OCI-LY7 (cell line): ENCODE results near the gene OXA1L. TPM values are rescaled to one million over a fixed set of nuclear protein-coding genes. Genes with fewer than 3 reads are reported as not detected.

Experiments used
- BruUV-seq: library from RNA; stranded (reverse); fragments of 400-500 nt; replicated peaks from 2 replicates; lab custom pipeline; 2021; lab: Mats Ljungman, UMichigan
- CTCF ChIA-PET: fragments of 300-600 bp; sonication (Branson Sonifier 250); formaldehyde crosslinking; loops from one replicate; lab custom pipeline; 2022; ENCODE audit warnings: antibody characterized with exemption; ENCODE audit not compliant: unreplicated experiment; lab: Charles Lee
- POLR2A ChIA-PET: fragments of 300-600 bp; sonication (Branson Sonifier 250); formaldehyde crosslinking; loops from one replicate; lab custom pipeline; 2022; ENCODE audit warnings: antibody characterized with exemption; lab: Charles Lee
- DNase-seq: peaks from one replicate; pipeline ENCODE4 v3.0.0-alpha.2; 2015; ENCODE audit warnings: low spot score
- H2AFZ ChIP-seq: fragments of 200-600 bp; sonication (generic), shearing (Covaris generic); 2 replicates; pipeline ENCODE4 v1.6.1; 2014; ENCODE audit warnings: mild to moderate bottlenecking, antibody characterized with exemption, low read length, moderate library complexity
- H3K27ac ChIP-seq: fragments of 200-600 bp; sonication (generic); 2 replicates; pipeline ENCODE4 v1.5.1; 2014; ENCODE audit warnings: mixed run types, low read depth, mild to moderate bottlenecking, moderate library complexity, low read length, inconsistent platforms; ENCODE audit not compliant: poor library complexity, severe bottlenecking
- H3K36me3 ChIP-seq: fragments of 200-600 bp; sonication (generic); 2 replicates; pipeline ENCODE4 v1.6.1; 2014; ENCODE audit warnings: mild to moderate bottlenecking, antibody characterized with exemption, low read length, moderate library complexity, mixed read lengths; ENCODE audit not compliant: insufficient read depth
- H3K4me1 ChIP-seq: fragments of 200-600 bp; sonication (generic); 2 replicates; pipeline ENCODE4 v1.5.1; 2014; ENCODE audit warnings: mild to moderate bottlenecking, low read length; ENCODE audit not compliant: insufficient read depth, poor library complexity, severe bottlenecking
- H3K4me2 ChIP-seq: fragments of 200-600 bp; sonication (generic); 2 replicates; pipeline ENCODE4 v1.6.1; 2014; ENCODE audit warnings: mild to moderate bottlenecking, low read length
- H3K4me3 ChIP-seq: fragments of 200-600 bp; sonication (generic); 2 replicates; pipeline ENCODE4 v1.5.1; 2014; ENCODE audit warnings: mild to moderate bottlenecking, low read depth, low read length; ENCODE audit not compliant: poor library complexity, severe bottlenecking
- H3K79me2 ChIP-seq: fragments of 200-600 bp; sonication (generic); 2 replicates; pipeline ENCODE4 v1.6.1; 2016; ENCODE audit warnings: low read depth, mild to moderate bottlenecking, low read length, moderate library complexity, mixed read lengths; ENCODE audit not compliant: insufficient read depth
- H3K9me2 ChIP-seq: fragments of 200-600 bp; sonication (generic); 2 replicates; pipeline ENCODE4 v1.6.1; 2016; ENCODE audit warnings: mild to moderate bottlenecking, low read length, mixed read lengths; ENCODE audit not compliant: insufficient read depth
- H3K9me3 ChIP-seq: fragments of 200-600 bp; sonication (generic); 2 replicates; pipeline ENCODE4 v1.6.1; 2014; ENCODE audit warnings: mild to moderate bottlenecking, mixed run types, low read length, mixed read lengths
- H4K20me1 ChIP-seq: fragments of 200-600 bp; sonication (generic); 2 replicates; pipeline ENCODE4 v1.6.1; 2014; ENCODE audit warnings: mild to moderate bottlenecking, antibody characterized with exemption, low read length, moderate library complexity, mixed read lengths; ENCODE audit not compliant: insufficient read depth
- CTCF ChIP-seq: fragments of 200-600 bp; sonication (generic); conservative IDR thresholded peaks from 2 replicates; pipeline ENCODE4 v1.5.1; 2014; ENCODE audit warnings: mild to moderate bottlenecking, antibody characterized with exemption, low read length, moderate library complexity, mixed read lengths
- EZH2phosphoT487 ChIP-seq: fragments of 200-600 bp; sonication (generic); IDR thresholded peaks from 2 replicates; pipeline ENCODE4 v1.6.1; 2018; ENCODE audit warnings: low read depth, borderline replicate concordance, mild to moderate bottlenecking, mixed run types, antibody characterized with exemption, low read length, moderate library complexity, mixed read lengths
- intact Hi-C: fragments of 100-400 bp; cut with micrococcal nuclease; formaldehyde crosslinking; loops from one replicate; pipeline ENCODE4 v1.10.0; 2022; ENCODE audit not compliant: unreplicated experiment
- total RNA-seq, 2 experiments: library from RNA; depleted of rRNA in 1 of 2; stranded (reverse); fragments of >200 nt in 1 of 2; shearing (Covaris generic) in 1 of 2; gene quantifications; 2 replicates each; pipeline ENCODE4 v1.2.3, GENCODE V29; 2014 to 2022

OXA1L gene
- total RNA-seq, 2 experiments from 2014 or later, result 141 to 153 TPM

GRCh38 chr14:22773162-22774010 is 6.9 kb downstream of the OXA1L start:
- TF ChIP-seq EZH2phosphoT487, result no peak
- no peak for TF ChIP-seq CTCF
- intact Hi-C loops, result no loop called here
- Histone ChIP-seq H3K79me2 (peaks cover 13% of the 10 kb centered on the region; the same call in 1 of the 2 replicates), H3K4me1 (peaks cover 17% of the 10 kb centered on the region), H3K36me3 (peaks cover 99% of the 10 kb centered on the region), H3K4me2 (no peak overlapping the region), H3K4me3 (no peak overlapping the region), H3K27ac (peak overlapping the region; percentile 19), H4K20me1 (peaks cover 1% of the 10 kb centered on the region; the same call in 1 of the 2 replicates), H3K9me3 (no peaks in the 10 kb centered on the region), H3K9me2 (no peaks in the 10 kb centered on the region), H2AFZ (no peak overlapping the region)
- no peak for DNase-seq
- ChIA-PET POLR2A (interaction anchor here (0.5 to 2.1 kb wide), 6 partner anchors 42 to 100 kb away, joined by 3 to 9 read pairs (median 4); partner anchors contain the start of gene SLC7A7), CTCF (no interaction called here)
- BruUV-seq, result no TSS peak

DNA sequence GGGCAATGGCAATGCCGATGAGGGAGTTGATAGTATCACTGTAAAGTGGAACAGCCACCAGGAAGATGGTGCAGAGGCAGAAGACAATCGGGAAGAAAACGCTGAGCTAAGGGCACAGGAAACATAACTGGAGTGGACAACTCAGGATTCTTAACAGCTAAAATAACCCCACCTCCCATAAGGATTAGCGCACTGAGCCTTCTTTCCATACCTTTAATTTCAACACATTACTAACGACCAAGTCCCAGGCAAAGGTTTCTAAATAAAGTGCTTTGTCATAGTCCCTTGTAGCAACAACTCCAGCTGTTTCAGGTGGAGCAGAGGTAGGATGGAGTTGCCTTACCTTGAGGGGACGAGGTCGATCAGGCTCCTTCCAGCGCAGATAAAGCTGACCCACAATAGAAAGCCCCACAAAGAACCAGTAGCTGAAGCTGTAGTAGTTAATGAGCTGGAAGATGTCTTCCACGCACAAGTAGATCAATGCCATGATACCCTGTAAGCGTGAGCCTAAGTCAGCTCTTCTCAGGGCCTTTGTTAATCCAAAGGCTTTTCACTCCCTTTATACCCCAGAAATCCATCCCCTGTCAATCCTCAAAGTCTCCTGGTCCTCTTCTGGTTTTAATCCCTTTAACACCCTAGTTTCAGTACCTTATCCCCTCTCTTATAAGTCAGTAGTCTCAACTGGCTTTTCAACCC is 7.7 kb downstream of the OXA1L start:
- ChIA-PET CTCF (no interaction called here), POLR2A (interaction anchor here (0.5 to 2.1 kb wide), 8 partner anchors 8 to 99 kb away, joined by 3 to 9 read pairs (median 4); partner anchors contain the start of genes OXA1L and SLC7A7)
- Histone ChIP-seq H3K4me2 (no peak overlapping the region), H3K9me3 (no peaks in the 10 kb centered on the region), H3K36me3 (peaks cover 99% of the 10 kb centered on the region), H3K4me1 (peaks cover 20% of the 10 kb centered on the region), H3K27ac (no peak overlapping the region), H2AFZ (no peak overlapping the region), H3K79me2 (peaks cover 6% of the 10 kb centered on the region; the same call in 1 of the 2 replicates), H3K9me2 (no peaks in the 10 kb centered on the region), H4K20me1 (no peaks in the 10 kb centered on the region), H3K4me3 (no peak overlapping the region)
- TF ChIP-seq EZH2phosphoT487 (no peak), CTCF (no peak)
- DNase-seq, result no peak
- no TSS peak for BruUV-seq
- intact Hi-C loops, result no loop called here
